Measurements from ENCODE around the gene CT45A1.
"Not testable (repeated sequence)": the region's sequence is repeated elsewhere in the genome, so short reads cannot be mapped to it uniquely, and the experiment has no call there.

Gene CT45A1

DNA sequence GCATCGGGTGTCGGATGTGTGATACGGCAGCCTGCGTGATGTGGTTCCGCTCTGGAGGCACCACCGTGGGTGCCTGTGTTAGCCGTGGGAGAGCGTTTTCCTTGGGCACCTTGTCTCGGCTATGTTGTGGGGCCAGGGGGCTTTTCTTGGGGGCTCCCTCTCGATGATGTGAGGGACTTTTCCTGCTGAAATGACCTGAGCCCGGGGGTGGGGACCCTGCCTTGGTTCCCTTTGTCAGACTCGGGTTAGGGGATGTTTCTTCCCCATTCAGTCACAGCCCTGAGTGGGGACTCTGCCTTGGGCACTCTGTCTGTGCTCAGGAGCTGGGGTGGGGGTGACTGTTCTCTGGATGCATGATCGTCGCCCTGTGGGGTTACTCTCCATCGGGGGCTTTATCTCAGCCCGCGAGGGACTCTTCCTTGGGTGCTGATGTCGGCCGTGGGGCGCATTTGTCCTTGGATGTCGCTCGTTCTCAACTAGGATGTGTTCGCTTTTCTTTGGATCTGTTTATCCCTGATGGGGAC lies 27.8 kb downstream of the CT45A1 start:
- Histone ChIP-seq H3K9ac (ENCODE audit: low read length) (no peak overlapping the region), H3F3A (ENCODE audit: insufficient read depth) (no peaks in the 10 kb centered on the region), H3K4me3 (ENCODE audit: insufficient read depth, low read length, poor library complexity, severe bottlenecking) (no peak overlapping the region), H3K36me3 (ENCODE audit: low read length) (no peaks in the 10 kb centered on the region), H3K27me3 (ENCODE audit: low read length) (no peaks in the 10 kb centered on the region), H3K9me2 (replicated peaks; ENCODE audit: insufficient read depth, low read length) (no peaks in the 10 kb centered on the region), H3K79me2 (ENCODE audit: insufficient read depth, low read length) (no peaks in the 10 kb centered on the region), H4K20me1 (ENCODE audit: low read depth, low read length) (no peaks in the 10 kb centered on the region), H2AFZ (ENCODE audit: low read depth, low read length, severe bottlenecking) (no peak overlapping the region), H3K27ac (ENCODE audit: low read depth, low read length) (no peak overlapping the region), H3K4me2 (ENCODE audit: low read depth, low read length, poor library complexity, severe bottlenecking) (no peak overlapping the region), H3K9me3 (ENCODE audit: insufficient read depth, low read length) (no peaks in the 10 kb centered on the region)
- TF ChIP-seq, protein P1, sequence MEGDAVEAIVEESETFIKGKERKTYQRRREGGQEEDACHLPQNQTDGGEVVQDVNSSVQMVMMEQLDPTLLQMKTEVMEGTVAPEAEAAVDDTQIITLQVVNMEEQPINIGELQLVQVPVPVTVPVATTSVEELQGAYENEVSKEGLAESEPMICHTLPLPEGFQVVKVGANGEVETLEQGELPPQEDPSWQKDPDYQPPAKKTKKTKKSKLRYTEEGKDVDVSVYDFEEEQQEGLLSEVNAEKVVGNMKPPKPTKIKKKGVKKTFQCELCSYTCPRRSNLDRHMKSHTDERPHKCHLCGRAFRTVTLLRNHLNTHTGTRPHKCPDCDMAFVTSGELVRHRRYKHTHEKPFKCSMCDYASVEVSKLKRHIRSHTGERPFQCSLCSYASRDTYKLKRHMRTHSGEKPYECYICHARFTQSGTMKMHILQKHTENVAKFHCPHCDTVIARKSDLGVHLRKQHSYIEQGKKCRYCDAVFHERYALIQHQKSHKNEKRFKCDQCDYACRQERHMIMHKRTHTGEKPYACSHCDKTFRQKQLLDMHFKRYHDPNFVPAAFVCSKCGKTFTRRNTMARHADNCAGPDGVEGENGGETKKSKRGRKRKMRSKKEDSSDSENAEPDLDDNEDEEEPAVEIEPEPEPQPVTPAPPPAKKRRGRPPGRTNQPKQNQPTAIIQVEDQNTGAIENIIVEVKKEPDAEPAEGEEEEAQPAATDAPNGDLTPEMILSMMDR (IDR thresholded peaks at IDR 0.05; ENCODE audit: insufficient read depth, low read length, poor library complexity, severe bottlenecking) = no peak
- no peak for TF ChIP-seq EZH2phosphoT487 (conservative IDR thresholded peaks at IDR 0.05; ENCODE audit: low read length)

DNA sequence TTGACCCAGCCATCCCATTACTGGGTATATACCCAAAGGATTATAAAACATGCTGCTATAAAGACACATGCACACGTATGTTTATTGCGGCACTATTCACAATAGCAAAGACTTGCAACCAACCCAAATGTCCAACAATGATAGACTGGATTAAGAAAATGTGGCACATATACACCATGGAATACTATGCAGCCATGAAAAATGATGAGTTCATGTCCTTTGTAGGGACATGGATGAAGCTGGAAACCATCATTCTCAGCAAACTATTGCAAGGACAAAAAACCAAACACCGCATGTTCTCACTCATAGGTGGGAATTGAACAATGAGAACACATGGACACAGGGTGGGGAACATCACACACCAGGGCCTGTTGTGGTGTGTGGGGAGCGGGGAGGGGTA lies 31.3 kb downstream of the CT45A1 start:
- H3F3A ChIP-seq (ENCODE audit: insufficient read depth); H3K27ac ChIP-seq (ENCODE audit: low read depth, low read length); H3K9ac ChIP-seq (ENCODE audit: low read length); H3K79me2 ChIP-seq (ENCODE audit: insufficient read depth, low read length); H3K36me3 ChIP-seq (ENCODE audit: low read length); H3K9me3 ChIP-seq (ENCODE audit: insufficient read depth, low read length); H3K9me2 ChIP-seq (replicated peaks; ENCODE audit: insufficient read depth, low read length); H2AFZ ChIP-seq (ENCODE audit: low read depth, low read length, severe bottlenecking); H3K4me3 ChIP-seq (ENCODE audit: insufficient read depth, low read length, poor library complexity, severe bottlenecking); H4K20me1 ChIP-seq (ENCODE audit: low read depth, low read length); H3K27me3 ChIP-seq (ENCODE audit: low read length); H3K4me2 ChIP-seq (ENCODE audit: low read depth, low read length, poor library complexity, severe bottlenecking): not testable (repeated sequence)

DNA sequence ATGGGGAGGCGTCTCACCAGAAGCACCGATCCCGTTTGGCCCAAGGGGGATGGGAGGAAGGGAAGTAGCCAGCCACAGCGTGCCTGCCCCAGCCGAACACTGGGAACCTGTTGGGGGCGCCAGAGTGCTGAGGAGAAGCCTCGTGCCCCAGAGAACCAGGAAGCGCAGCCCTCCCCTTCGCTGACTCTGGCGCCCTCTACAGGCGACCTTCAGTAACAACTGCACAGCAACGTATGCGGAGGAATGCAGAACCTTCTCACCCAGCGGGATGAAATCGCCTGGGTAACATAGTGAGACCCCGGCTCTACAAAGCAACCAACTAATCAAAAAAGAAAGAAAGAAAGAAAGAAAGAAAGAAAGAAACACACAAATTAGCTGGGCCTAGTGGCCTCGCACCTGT lies 54.7 kb downstream of the CT45A1 start, which contains the start of gene CT45A3:
Gene CT45A3 (minus strand): TSS at position 101 of the 400 bp plus-strand sequence. CDS start 3,747 bp downstream, outside the sequence.
- H3F3A ChIP-seq (ENCODE audit: insufficient read depth); H3K9me3 ChIP-seq (ENCODE audit: insufficient read depth, low read length); H3K27ac ChIP-seq (ENCODE audit: low read depth, low read length); H3K4me3 ChIP-seq (ENCODE audit: insufficient read depth, low read length, poor library complexity, severe bottlenecking); H3K9me2 ChIP-seq (replicated peaks; ENCODE audit: insufficient read depth, low read length); H2AFZ ChIP-seq (ENCODE audit: low read depth, low read length, severe bottlenecking); H4K20me1 ChIP-seq (ENCODE audit: low read depth, low read length); H3K36me3 ChIP-seq (ENCODE audit: low read length); H3K27me3 ChIP-seq (ENCODE audit: low read length); H3K79me2 ChIP-seq (ENCODE audit: insufficient read depth, low read length); H3K4me2 ChIP-seq (ENCODE audit: low read depth, low read length, poor library complexity, severe bottlenecking); H3K9ac ChIP-seq (ENCODE audit: low read length): not testable (repeated sequence)

Data from SU-DHL-6 (cell line).